ENCODE measurements around the gene ACBD4. TPM values are rescaled to one million over a fixed set of nuclear protein-coding genes. Genes with fewer than 3 reads are reported as not detected.

Gene ACBD4
- total and polyA plus RNA-seq, 11 donors = 3.3 to 9.8 (median 6.3) TPM

DNA sequence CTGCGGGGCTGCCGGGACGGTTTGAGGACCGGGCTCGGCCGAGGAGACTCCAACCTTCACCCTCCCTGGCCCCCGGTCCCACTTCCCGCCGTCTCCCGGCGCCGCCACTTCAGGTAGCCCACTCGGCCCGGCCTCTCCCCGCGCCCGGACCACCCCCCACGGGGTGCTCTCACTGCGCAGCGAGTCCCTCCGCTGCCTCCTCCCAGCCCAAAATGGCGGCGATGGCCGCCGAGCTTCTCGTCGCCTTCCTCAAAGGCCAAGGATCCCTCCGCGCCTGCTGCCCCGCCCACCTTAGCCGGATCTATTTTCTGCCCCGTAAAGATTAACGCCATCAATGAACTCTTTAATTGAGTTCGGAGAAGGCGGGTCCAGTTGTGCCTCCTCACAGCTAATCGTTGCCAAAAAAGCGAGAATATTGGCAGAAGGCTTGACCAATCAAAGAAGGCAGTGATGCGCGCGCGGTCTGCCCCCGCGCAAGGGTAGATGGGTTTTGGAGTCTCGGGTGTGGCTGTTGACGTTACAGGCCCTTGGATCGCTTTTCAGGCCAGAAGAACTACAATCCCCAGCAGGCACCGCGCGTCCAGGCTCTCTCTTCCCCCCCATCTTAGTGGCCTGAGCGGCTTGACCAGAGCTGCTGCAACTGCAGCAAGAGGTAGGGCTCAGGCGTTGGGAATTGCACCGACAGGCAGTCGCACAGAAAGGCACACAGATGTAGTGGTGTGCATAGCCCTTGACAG is 26.0 kb downstream of the ACBD4 start, which contains the start of gene HEXIM2:
Gene HEXIM2 (plus strand): TSS at position 588 of the 737 bp plus-strand sequence. CDS start 919 bp downstream, outside the sequence.
- intact Hi-C loops (cut with DNase I) = loop anchor here in 7 of 10 donors (1.0 to 5.0 kb wide), 5 partner anchors 13 to 36 kb away; partner anchors contain the start of gene HEXIM1 (in 5 of the 7)

DNA sequence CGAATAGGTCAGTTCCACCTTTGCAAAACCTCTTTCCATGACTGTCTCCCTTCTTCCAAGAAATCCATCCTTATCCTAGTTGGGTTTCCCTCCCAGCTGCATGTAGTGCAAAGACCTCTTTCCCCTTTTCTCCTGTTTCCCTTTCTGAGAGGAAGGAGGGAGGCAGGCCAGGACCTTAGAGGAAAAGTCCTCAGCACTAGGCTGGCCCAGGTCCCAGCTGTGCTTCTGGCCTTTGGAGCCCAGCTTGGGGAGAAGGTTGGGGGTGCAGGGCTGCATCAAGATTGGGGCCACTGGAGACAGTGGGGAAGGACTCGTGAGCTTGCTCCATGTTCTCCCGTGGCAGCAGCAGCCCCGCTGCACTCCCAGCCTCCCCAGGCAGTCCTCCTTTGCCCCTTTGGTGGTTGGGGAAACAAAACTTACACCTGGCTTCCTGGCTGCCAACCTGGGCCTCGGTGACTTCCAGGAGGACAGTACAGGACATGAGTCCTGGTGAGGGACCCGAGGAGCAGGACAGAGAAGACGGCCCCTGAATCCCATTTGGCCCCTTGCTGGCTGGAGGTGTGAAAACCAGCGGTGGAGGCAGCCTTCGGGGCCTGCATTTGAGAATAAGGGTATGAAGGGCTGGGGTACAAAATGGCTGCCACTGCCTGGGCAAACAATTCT is 26.7 kb downstream of the ACBD4 start:
- Histone ChIP-seq H3K27me3 (no peaks in the 10 kb centered on the region), H3K36me3 (peaks cover 0 to 2% (median 0%) of the 10 kb centered on the region in 9 donors), H3K27ac (peak overlapping the region; percentile 12 to 100 (median 68)), H3K9me3 (no peaks in the 10 kb centered on the region), H3K4me3 (peak overlapping the region in 10 of 12 donors; percentile 33 to 98 (median 50)), H3K4me1 (peaks cover 6 to 48% (median 36%) of the 10 kb centered on the region in 12 donors)
- 56 to 61% (median 58%) methylated on average over 9 of the region's 9 CpGs for WGBS, 4 donors
- intact Hi-C loops (cut with DNase I) = loop anchor here in 1 of 10 donors (5.0 kb wide), 1 partner anchor 35 kb away; no protein-coding TSS in a partner anchor
- ATAC-seq (peak in 1 of 4 donors; percentile 2), DNase-seq (peak in 1 of 5 donors; percentile 25)
- TF ChIP-seq, protein P1, sequence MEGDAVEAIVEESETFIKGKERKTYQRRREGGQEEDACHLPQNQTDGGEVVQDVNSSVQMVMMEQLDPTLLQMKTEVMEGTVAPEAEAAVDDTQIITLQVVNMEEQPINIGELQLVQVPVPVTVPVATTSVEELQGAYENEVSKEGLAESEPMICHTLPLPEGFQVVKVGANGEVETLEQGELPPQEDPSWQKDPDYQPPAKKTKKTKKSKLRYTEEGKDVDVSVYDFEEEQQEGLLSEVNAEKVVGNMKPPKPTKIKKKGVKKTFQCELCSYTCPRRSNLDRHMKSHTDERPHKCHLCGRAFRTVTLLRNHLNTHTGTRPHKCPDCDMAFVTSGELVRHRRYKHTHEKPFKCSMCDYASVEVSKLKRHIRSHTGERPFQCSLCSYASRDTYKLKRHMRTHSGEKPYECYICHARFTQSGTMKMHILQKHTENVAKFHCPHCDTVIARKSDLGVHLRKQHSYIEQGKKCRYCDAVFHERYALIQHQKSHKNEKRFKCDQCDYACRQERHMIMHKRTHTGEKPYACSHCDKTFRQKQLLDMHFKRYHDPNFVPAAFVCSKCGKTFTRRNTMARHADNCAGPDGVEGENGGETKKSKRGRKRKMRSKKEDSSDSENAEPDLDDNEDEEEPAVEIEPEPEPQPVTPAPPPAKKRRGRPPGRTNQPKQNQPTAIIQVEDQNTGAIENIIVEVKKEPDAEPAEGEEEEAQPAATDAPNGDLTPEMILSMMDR (IDR thresholded peaks at IDR 0.05) = no peak
- no peak for TF ChIP-seq POLR2A (IDR thresholded peaks at IDR 0.05)

More for the DNA sequence above, 26.0 kb downstream of the ACBD4 start, which contains the start of gene HEXIM2:
- H3K4me3 ChIP-seq = peak within 1 kb of the TSS; percentile 65 to 98 (median 93)
- no peaks in the 10 kb centered on the region for H3K9me3 ChIP-seq
- peak; percentile 97 to 99 (median 98) for DNase-seq
- H3K4me1 ChIP-seq = peaks cover 6 to 48% (median 36%) of the 10 kb centered on the region in 12 donors
- TF ChIP-seq, protein P1 (IDR thresholded peaks at IDR 0.05) = no peak
- peak in 1 of 2 donors; percentile 81 for TF ChIP-seq POLR2A (IDR thresholded peaks at IDR 0.05)
- H3K27ac ChIP-seq = peak within 1 kb of the TSS; percentile 96 to 100 (median 100)
- H3K27me3 ChIP-seq = no peaks in the 10 kb centered on the region
- WGBS, 4 donors = 0 to 1% (median 1%) methylated on average over 31 to 53 of the region's 53 CpGs
- peaks cover 0 to 2% (median 0%) of the 10 kb centered on the region in 9 donors for H3K36me3 ChIP-seq
- ATAC-seq = peak; percentile 96 to 98 (median 97)

DNA sequence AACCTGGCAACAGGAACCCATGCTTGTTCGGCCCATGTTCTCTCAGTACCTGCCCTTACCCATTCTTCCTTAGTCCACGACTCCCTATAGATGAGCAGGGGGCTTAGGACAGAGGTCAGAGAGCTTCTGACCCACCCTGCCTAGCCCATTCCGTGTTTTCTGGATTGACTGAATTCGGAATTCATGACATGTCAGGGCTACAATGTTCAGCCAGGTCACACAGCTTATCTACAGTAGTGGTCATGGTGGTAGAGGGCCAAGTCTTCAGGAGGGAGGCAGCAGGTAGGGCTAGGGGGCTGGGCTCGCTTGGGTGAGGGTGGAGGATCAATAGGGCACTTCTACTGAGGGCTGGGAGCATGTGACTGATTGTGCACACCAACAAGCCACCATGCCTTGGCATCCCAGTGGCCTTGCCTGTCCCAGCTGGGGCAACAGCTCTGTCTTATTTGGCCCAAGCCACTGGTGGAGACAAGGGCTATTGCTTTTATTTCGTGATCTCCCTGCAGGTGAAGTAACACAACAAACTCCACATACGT is 29.3 kb downstream of the ACBD4 start:
- 95 to 97% (median 96%) methylated on average over 7 of the region's 7 CpGs for WGBS, 4 donors
- Histone ChIP-seq H3K9me3 (no peaks in the 10 kb centered on the region), H3K4me3 (no peak overlapping the region), H3K27me3 (no peaks in the 10 kb centered on the region), H3K36me3 (peaks cover 0 to 8% (median 0%) of the 10 kb centered on the region in 9 donors), H3K4me1 (peaks cover 4 to 24% (median 13%) of the 10 kb centered on the region in 12 donors), H3K27ac (no peak overlapping the region)
- DNase-seq (no peak), ATAC-seq (no peak)
- TF ChIP-seq POLR2A (IDR thresholded peaks at IDR 0.05) = no peak
- TF ChIP-seq, protein P1 (IDR thresholded peaks at IDR 0.05) = no peak
- intact Hi-C loops (cut with DNase I) = loop anchor here in 1 of 10 donors (5.0 kb wide), 1 partner anchor 32 kb away; no protein-coding TSS in a partner anchor
